IMR-90 (cell line): ENCODE measurements around the gene TEX14. TPM values are rescaled to one million over a fixed set of nuclear protein-coding genes. Genes with fewer than 3 reads are reported as not detected.
A peak's percentile ranks its signal among the peaks of the same experiment; 100 is the strongest.

Experiments
- ATAC-seq: fragments of 200-7000 bp; cut with Tn5 transposase; 2 replicates; pipeline ENCODE4 v1.9.1; 2020; ENCODE audit warnings: low read depth, mild to moderate bottlenecking, moderate library complexity
- BruUV-seq: library from RNA; stranded (reverse); fragments of 400-500 nt; replicated peaks from 2 replicates; lab custom pipeline; 2021; lab: Mats Ljungman, UMichigan
- CTCF ChIA-PET: fragments of 300-600 bp; formaldehyde crosslinking; extraction: SDS; loops from one replicate; lab custom pipeline; 2021; ENCODE audit warnings: antibody characterized with exemption; lab: Yijun Ruan, JAX
- POLR2A ChIA-PET: fragments of 300-600 bp; sonication (Branson Sonifier 250); formaldehyde crosslinking; loops from one replicate; lab custom pipeline; 2022; ENCODE audit warnings: antibody characterized with exemption; ENCODE audit not compliant: unreplicated experiment; lab: Charles Lee
- DNase-seq: peaks from one replicate; pipeline ENCODE4 v3.0.0; 2013
- H2AFZ ChIP-seq: replicated peaks from 2 replicates; pipeline ENCODE3; 2013; ENCODE audit warnings: low read length, mild to moderate bottlenecking; ENCODE audit not compliant: poor library complexity
- H2AK5ac ChIP-seq: 2 replicates; pipeline ENCODE4 v1.6.1; 2013; ENCODE audit warnings: low read depth, low read length, inconsistent platforms
- H2AK9ac ChIP-seq: replicated peaks from 2 replicates; pipeline ENCODE3; 2013; ENCODE audit warnings: mild to moderate bottlenecking, low read depth, low read length, moderate library complexity; ENCODE audit not compliant: poor library complexity
- H2BK120ac ChIP-seq: 2 replicates; pipeline ENCODE4 v1.6.1; 2013; ENCODE audit warnings: low read depth, low read length, inconsistent platforms
- H2BK15ac ChIP-seq: 3 replicates; pipeline ENCODE4 v1.6.1; 2013; ENCODE audit warnings: low read depth, low read length, inconsistent platforms
- H2BK20ac ChIP-seq: 2 replicates; pipeline ENCODE4 v1.6.1; 2013; ENCODE audit warnings: low read depth, mild to moderate bottlenecking, inconsistent platforms, low read length, moderate library complexity
- H2BK5ac ChIP-seq: 2 replicates; pipeline ENCODE4 v1.6.1; 2013; ENCODE audit warnings: mild to moderate bottlenecking, low read depth, low read length, inconsistent platforms; ENCODE audit not compliant: poor library complexity, severe bottlenecking
- H3K14ac ChIP-seq: replicated peaks from 2 replicates; pipeline ENCODE4 v1.6.1; 2013; ENCODE audit warnings: low read depth, low read length, inconsistent platforms
- H3K18ac ChIP-seq: 2 replicates; pipeline ENCODE4 v1.6.1; 2013; ENCODE audit warnings: low read depth, low read length, control low read depth
- H3K23ac ChIP-seq: 2 replicates; pipeline ENCODE4 v1.6.1; 2013; ENCODE audit warnings: low read depth, low read length, inconsistent platforms
- H3K27ac ChIP-seq: 2 replicates; pipeline ENCODE4 v1.5.1; 2013; ENCODE audit warnings: mild to moderate bottlenecking, control low read depth, low read length; ENCODE audit not compliant: insufficient read depth
- H3K27me3 ChIP-seq: 2 replicates; pipeline ENCODE4 v1.6.1; 2013; ENCODE audit warnings: low read length; ENCODE audit not compliant: control insufficient read depth, insufficient read depth
- H3K36me3 ChIP-seq: 2 replicates; pipeline ENCODE4 v1.6.1; 2013; ENCODE audit warnings: low read length, mixed read lengths; ENCODE audit not compliant: control insufficient read depth, insufficient read depth
- H3K4ac ChIP-seq: 2 replicates; pipeline ENCODE4 v1.6.1; 2013; ENCODE audit warnings: low read depth, low read length, inconsistent platforms
- H3K4me1 ChIP-seq: 2 replicates; pipeline ENCODE4 v1.6.1; 2013; ENCODE audit warnings: low read length, mixed read lengths; ENCODE audit not compliant: control insufficient read depth, insufficient read depth
- H3K4me2 ChIP-seq: 2 replicates; pipeline ENCODE4 v1.6.1; 2013; ENCODE audit warnings: low read depth, mild to moderate bottlenecking, control low read depth, low read length, moderate library complexity
- H3K4me3 ChIP-seq: 2 replicates; pipeline ENCODE4 v1.5.1; 2013; ENCODE audit warnings: low read depth, mild to moderate bottlenecking, control low read depth, low read length, moderate library complexity; ENCODE audit not compliant: insufficient read depth
- H3K56ac ChIP-seq: 2 replicates; pipeline ENCODE4 v1.6.1; 2013; ENCODE audit warnings: low read length, inconsistent platforms; ENCODE audit not compliant: insufficient read depth; ENCODE audit errors: extremely low read depth
- H3K79me1 ChIP-seq, 2 experiments: 2 replicates each; pipeline ENCODE4 v1.6.1; 2013; ENCODE audit warnings: low read length in 2 of 2, inconsistent platforms in 1 of 2, low read depth in 1 of 2
- H3K9ac ChIP-seq: 2 replicates; pipeline ENCODE4 v1.6.1; 2013; ENCODE audit warnings: low read depth, low read length, control low read depth
- H3K9me1 ChIP-seq: 2 replicates; pipeline ENCODE4 v1.6.1; 2013; ENCODE audit warnings: low read length, inconsistent platforms; ENCODE audit not compliant: insufficient read depth
- H3K9me3 ChIP-seq: 2 replicates; pipeline ENCODE4 v1.6.1; 2013; ENCODE audit warnings: low read length; ENCODE audit not compliant: control insufficient read depth, insufficient read depth
- H4K20me1 ChIP-seq: 2 replicates; pipeline ENCODE4 v1.6.1; 2013; ENCODE audit warnings: low read length, inconsistent platforms; ENCODE audit not compliant: insufficient read depth
- H4K5ac ChIP-seq: 2 replicates; pipeline ENCODE4 v1.6.1; 2013; ENCODE audit warnings: mild to moderate bottlenecking, low read depth, low read length, control low read depth
- H4K8ac ChIP-seq, 2 experiments: 2 replicates each; pipeline ENCODE4 v1.6.1; 2013; ENCODE audit warnings: low read depth in 2 of 2, low read length in 2 of 2, control low read depth in 1 of 2, inconsistent platforms in 1 of 2
- H4K91ac ChIP-seq: 2 replicates; pipeline ENCODE4 v1.6.1; 2013; ENCODE audit warnings: low read depth, low read length, inconsistent platforms; ENCODE audit not compliant: insufficient read depth
- CEBPB ChIP-seq: IDR thresholded peaks from 2 replicates; pipeline ENCODE4 v1.6.1; 2012; ENCODE audit warnings: low read depth, low read length, improper control_type of control experiment
- MAFK ChIP-seq: IDR thresholded peaks from 2 replicates; pipeline ENCODE4 v1.6.1; 2012; ENCODE audit warnings: low read depth, low read length, improper control_type of control experiment
- MAZ ChIP-seq: IDR thresholded peaks from 2 replicates; pipeline ENCODE4 v1.6.1; 2012; ENCODE audit warnings: low read depth, mild to moderate bottlenecking, low read length, improper control_type of control experiment, moderate library complexity, borderline replicate concordance
- RAD21 ChIP-seq: IDR thresholded peaks from 2 replicates; pipeline ENCODE4 v1.6.1; 2012; ENCODE audit warnings: low read length, improper control_type of control experiment
- WGBS, 2 experiments: methylation state at CpG; one replicate each; pipeline versions ENCODE4 v1.1.5 to v1.1.7; 2013; ENCODE audit warnings: missing lambda C conversion rate in 2 of 2; ENCODE audit not compliant: insufficient read length in 1 of 2; ENCODE audit errors: extremely low coverage in 2 of 2; 5-methylcytosine and 5-hydroxymethylcytosine counted together
- dilution Hi-C: fragments of 300-500 bp; cut with HindIII; formaldehyde crosslinking; loops from one replicate; pipeline ENCODE4 v1.14.3; 2018; ENCODE audit warnings: low sequenced_read_pairs; ENCODE audit not compliant: unreplicated experiment
- in situ Hi-C: fragments of 300-500 bp; cut with MboI; formaldehyde crosslinking; loops from 3 replicates; pipeline ENCODE4 v1.14.3; 2019; ENCODE audit warnings: low sequenced_read_pairs, inconsistent platforms, mixed read lengths
- intact Hi-C: fragments of 100-400 bp; cut with micrococcal nuclease; formaldehyde crosslinking; loops from 2 replicates; pipeline ENCODE4 v1.10.0; 2022
- polyA plus RNA-seq, 3 experiments: library from polyadenylated mRNA; depleted of rRNA; stranded (reverse); fragments of >200 nt; gene quantifications; 2 replicates each; pipeline ENCODE4 v1.2.3, GENCODE V29; 2012; ENCODE audit warnings: low replicate concordance in 1 of 3
- total RNA-seq: library from RNA; depleted of rRNA; stranded (reverse); fragments of >200 nt; gene quantifications from 2 replicates; pipeline ENCODE4 v1.2.3, GENCODE V29; 2012
- TF ChIP-seq, protein P1 (sequence below): fragments of 150-350 bp; IDR thresholded peaks from 2 replicates; pipeline ENCODE4 v1.6.1; 2016; ENCODE audit warnings: low read depth, mild to moderate bottlenecking, low read length, moderate library complexity, borderline replicate concordance

TEX14 gene
- total and polyA plus RNA-seq, 2 of the 4 experiments (the other 2 are of a cell fraction): not detected

DNA sequence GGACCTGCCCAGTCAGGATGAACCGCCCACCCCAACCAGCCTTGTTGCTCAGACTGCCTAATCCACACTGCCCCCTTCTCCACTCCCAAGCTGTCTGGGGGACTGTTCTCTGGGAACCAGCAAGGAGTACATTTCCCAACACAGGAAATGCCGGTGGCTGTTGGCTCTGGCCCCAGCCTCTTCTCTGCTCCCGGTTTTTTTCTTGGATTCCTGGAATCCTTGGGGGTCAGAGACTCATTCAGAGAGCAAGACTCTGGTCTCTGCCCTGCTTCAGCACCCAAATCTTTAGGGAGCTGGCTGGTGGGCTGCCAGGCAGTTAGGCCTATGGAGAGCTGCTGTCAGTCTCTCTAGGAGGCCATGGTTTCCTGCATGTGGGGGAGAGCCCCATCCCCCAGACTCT, 166.6 kb downstream of the TEX14 start:
- H2BK120ac ChIP-seq: peak overlapping the region; percentile 94
- H2BK5ac ChIP-seq: peak overlapping the region; percentile 39
- dilution Hi-C loops (no loop called here), intact Hi-C loops (no loop called here), in situ Hi-C loops (no loop called here)
- H4K20me1 ChIP-seq: no peaks in the 10 kb centered on the region
- no peaks in the 10 kb centered on the region for H3K9me3 ChIP-seq
- H3K56ac ChIP-seq: peak overlapping the region; percentile 70; the same call in 1 of the 2 replicates
- DNase-seq (peak; percentile 84), ATAC-seq (peak; percentile 88)
- peak overlapping the region; percentile 92 for H2AK9ac ChIP-seq
- H3K36me3 ChIP-seq: no peaks in the 10 kb centered on the region
- H3K18ac ChIP-seq: peak overlapping the region; percentile 84
- peak overlapping the region; percentile 40; the same call in 1 of the 2 replicates for H3K9ac ChIP-seq
- H3K4me1 ChIP-seq: peaks cover 18% of the 10 kb centered on the region
- peak overlapping the region; percentile 94; the same call in 2 of the 3 replicates for H2BK15ac ChIP-seq
- H3K4me2 ChIP-seq: peak overlapping the region; percentile 48
- H3K23ac ChIP-seq: peak overlapping the region; percentile 59
- no peaks in the 10 kb centered on the region for H3K27me3 ChIP-seq
- peak overlapping the region; percentile 83 for H4K5ac ChIP-seq
- peak overlapping the region; percentile 90 for H4K91ac ChIP-seq
- peak overlapping the region; percentile 98 for H2BK20ac ChIP-seq
- no peaks in the 10 kb centered on the region; a peak in 1 of 4 replicates for H3K79me1 ChIP-seq
- ChIA-PET POLR2A (no interaction called here), CTCF (no interaction called here)
- peaks cover 16% of the 10 kb centered on the region for H3K9me1 ChIP-seq
- peak overlapping the region; percentile 85 for H3K27ac ChIP-seq
- H2AK5ac ChIP-seq: peak overlapping the region; percentile 99
- no TSS peak for BruUV-seq
- TF ChIP-seq RAD21 (no peak), MAZ (peak; percentile 71; the same call in 1 of the 2 replicates), MAFK (no peak), CEBPB (peak; percentile 93)
- TF ChIP-seq, protein P1, sequence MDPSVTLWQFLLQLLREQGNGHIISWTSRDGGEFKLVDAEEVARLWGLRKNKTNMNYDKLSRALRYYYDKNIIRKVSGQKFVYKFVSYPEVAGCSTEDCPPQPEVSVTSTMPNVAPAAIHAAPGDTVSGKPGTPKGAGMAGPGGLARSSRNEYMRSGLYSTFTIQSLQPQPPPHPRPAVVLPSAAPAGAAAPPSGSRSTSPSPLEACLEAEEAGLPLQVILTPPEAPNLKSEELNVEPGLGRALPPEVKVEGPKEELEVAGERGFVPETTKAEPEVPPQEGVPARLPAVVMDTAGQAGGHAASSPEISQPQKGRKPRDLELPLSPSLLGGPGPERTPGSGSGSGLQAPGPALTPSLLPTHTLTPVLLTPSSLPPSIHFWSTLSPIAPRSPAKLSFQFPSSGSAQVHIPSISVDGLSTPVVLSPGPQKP: no peak
- H3K4me3 ChIP-seq: no peak overlapping the region
- H2AFZ ChIP-seq: peak overlapping the region; percentile 88
- WGBS, 2 experiments: no CpG with 5 or more reads among the region's 3 CpGs
- H3K4ac ChIP-seq: peak overlapping the region; percentile 94
- H3K14ac ChIP-seq: peak overlapping the region; percentile 88
- H4K8ac ChIP-seq: peak overlapping the region; percentile 48 to 90
